Ovary (tissue), 9 donors: ENCODE results near the gene STAT4. TPM values are rescaled to one million over a fixed set of nuclear protein-coding genes. Genes with fewer than 3 reads are reported as not detected.

Experiments used
- DNase-seq, 5 donors: peaks; one replicate each; pipeline ENCODE4 v3.0.0-alpha.2; 2019 to 2020
- H3K27ac ChIP-seq, 2 donors: fragments of 200-600 bp; one replicate each; pipeline versions ENCODE4 v1.5.1 to v1.8.0; 2019 to 2022
- H3K27me3 ChIP-seq: fragments of 200-600 bp; one replicate; pipeline ENCODE4 v1.8.0; 2022
- H3K36me3 ChIP-seq: fragments of 200-600 bp; sonication (generic); one replicate; pipeline ENCODE4 v1.5.1; 2019
- H3K4me1 ChIP-seq: one replicate; pipeline ENCODE4 v1.8.1; 2013; ENCODE audit warnings: mild to moderate bottlenecking, moderate library complexity; ENCODE audit not compliant: insufficient read depth
- H3K4me3 ChIP-seq: fragments of 200-600 bp; sonication (generic); one replicate; pipeline ENCODE4 v1.5.1; 2017
- H3K9me3 ChIP-seq, 2 donors: fragments of 200-600 bp in 1 of 2; sonication (generic) in 1 of 2; one replicate each; pipeline versions ENCODE4 v1.5.1 to v1.8.1; 2013 to 2019; ENCODE audit warnings: mild to moderate bottlenecking in 1 of 2, moderate library complexity in 1 of 2
- CTCF ChIP-seq, 3 donors: fragments of 450-650 bp in 2 of 3; fragments of 200-600 bp in 1 of 3; IDR thresholded peaks; one replicate each; pipeline versions ENCODE4 v1.5.1 to v1.8.0; 2016 to 2022; ENCODE audit warnings: antibody characterized with exemption in 3 of 3, mild to moderate bottlenecking in 1 of 3
- EP300 ChIP-seq: sonication (generic); formaldehyde crosslinking; IDR thresholded peaks from one replicate; pipeline ENCODE4 v1.6.1; 2017; ENCODE audit warnings: antibody characterized with exemption
- POLR2A ChIP-seq: fragments of 450-650 bp; IDR thresholded peaks from one replicate; pipeline ENCODE4 v1.6.1; 2017; ENCODE audit warnings: antibody characterized with exemption, mild to moderate bottlenecking, moderate library complexity
- whole genome bisulfite sequencing, 3 donors: extraction: QIAGEN DNeasy Blood & Tissue Kit in 1 of 3; methylation state at CpG; one replicate each; pipeline versions ENCODE4 v1.1.5 to v1.1.7; 2013 to 2017; 5-methylcytosine and 5-hydroxymethylcytosine counted together
- intact Hi-C, 4 donors: fragments of 100-400 bp; cut with DNase I; formaldehyde crosslinking; loops; one replicate each; pipeline versions ENCODE4 v1.11.0 to v1.15.1; 2022 to 2023
- polyA plus RNA-seq, 2 donors: library from polyadenylated mRNA; stranded (reverse); fragments of 200-250 nt in 1 of 2; fragments of 350-450 nt in 1 of 2; fragmentation: Illumina TruSeq in 1 of 2; extraction: RNeasy Lipid Tissue Mini Kit (QIAGEN cat#74804) in 1 of 2; gene quantifications; one replicate each; pipeline ENCODE4 v1.2.3, GENCODE V29; 2013 to 2014
- total RNA-seq, 7 donors: library from RNA; depleted of rRNA in 2 of 7; stranded (reverse); fragments of >200 nt in 2 of 7; fragmentation: NEBNext Ultra II Directional in 3 of 7; extraction: Animal tissue kit (Norgen Biotek cat#: 25700) in 3 of 7; gene quantifications; one replicate each; pipeline versions ENCODE4 v1.1.0 to v1.2.4, GENCODE V29; 2016 to 2023
- donor health status: DM: no; HTN: no; CAD: no; lungs with moderate emphysema.
- donor health status: DM: no; HTN: no; CAD: no.
- donor health status: Bipolar disorder and iron deficiency.
- donor health status: DM: yes; HTN: yes; CAD: no.
- donor health status: DM: no; HTN: no; CAD: no.
- donor health status: DM: yes; HTN: yes; CAD: no.

The STAT4 gene
- total and polyA plus RNA-seq, 9 donors: 0.52 to 3.6 (median 1.5) TPM

DNA sequence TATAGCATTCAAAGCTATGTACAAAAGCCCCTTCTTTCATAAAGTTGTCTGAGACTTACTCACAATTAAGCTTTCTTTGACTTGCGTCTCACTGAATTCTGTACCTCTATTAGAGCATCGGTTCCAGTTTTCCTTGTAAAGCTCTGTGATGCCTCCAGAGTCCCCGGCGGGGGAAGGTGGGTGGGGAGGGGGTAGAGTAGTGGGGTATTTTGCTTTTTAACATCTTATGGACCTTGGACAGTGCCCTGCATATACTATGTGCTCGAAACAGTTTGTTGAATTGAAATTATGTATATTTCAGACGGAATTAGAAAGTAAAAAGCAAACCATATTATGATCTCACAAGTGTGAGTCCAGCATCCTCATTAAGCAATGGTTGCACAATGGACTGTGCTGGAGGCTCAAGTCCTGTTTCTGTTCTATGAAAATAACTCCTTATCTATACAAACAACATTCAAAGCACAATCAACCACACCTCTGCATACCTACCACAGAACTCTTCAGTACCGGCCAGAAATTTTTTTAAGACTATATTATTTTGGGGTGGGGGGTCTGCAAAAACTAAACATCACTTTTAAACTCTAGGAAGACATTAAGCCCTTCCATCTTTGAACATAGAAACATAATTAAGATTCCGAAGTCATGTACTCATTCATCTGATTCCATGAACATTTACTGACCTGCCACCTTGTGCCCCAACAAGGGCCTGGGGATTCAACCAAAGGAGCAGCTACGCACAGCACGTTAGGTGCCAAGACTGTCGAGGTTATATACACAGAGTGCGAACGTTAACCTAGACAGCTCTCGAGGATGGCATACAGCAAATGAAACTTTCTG is 137.7 kb downstream of the STAT4 start:
- Histone ChIP-seq H3K4me1 (peaks cover 20% of the 10 kb centered on the region), H3K27ac (peak overlapping the region; percentile 43 to 75), H3K9me3 (no peaks in the 10 kb centered on the region), H3K4me3 (peak overlapping the region; percentile 100), H3K36me3 (no peaks in the 10 kb centered on the region), H3K27me3 (no peaks in the 10 kb centered on the region)
- DNase-seq: no peak
- 14 to 22% (median 16%) methylated on average over 14 of the region's 14 CpGs for WGBS, 3 donors
- TF ChIP-seq POLR2A: no peak
- TF ChIP-seq EP300: no peak
- no peak for TF ChIP-seq CTCF (IDR thresholded peaks at IDR 0.05)
- intact Hi-C loops: loop anchor here in 1 of 4 donors (10.0 kb wide), 1 partner anchor 128 kb away; the partner anchor contains the start of gene GLS

- DNase-seq: no peak
- H3K4me1 ChIP-seq: peaks cover 20% of the 10 kb centered on the region
- no peaks in the 10 kb centered on the region for H3K27me3 ChIP-seq
- 92 to 98% (median 97%) methylated on average over 3 of the region's 3 CpGs for WGBS, 3 donors
- H3K36me3 ChIP-seq: no peaks in the 10 kb centered on the region
- H3K4me3 ChIP-seq: peak overlapping the region; percentile 100
- no peak overlapping the region for H3K27ac ChIP-seq
- no peaks in the 10 kb centered on the region for H3K9me3 ChIP-seq
- no peak for TF ChIP-seq POLR2A
- TF ChIP-seq CTCF (IDR thresholded peaks at IDR 0.05): no peak
- no peak for TF ChIP-seq EP300
- intact Hi-C loops: loop anchor here in 1 of 4 donors (10.0 kb wide), 1 partner anchor 128 kb away; the partner anchor contains the start of gene GLS
These were observed 138.4 kb downstream of the STAT4 start for GRCh38 chr2:191012346-191012745.

DNA sequence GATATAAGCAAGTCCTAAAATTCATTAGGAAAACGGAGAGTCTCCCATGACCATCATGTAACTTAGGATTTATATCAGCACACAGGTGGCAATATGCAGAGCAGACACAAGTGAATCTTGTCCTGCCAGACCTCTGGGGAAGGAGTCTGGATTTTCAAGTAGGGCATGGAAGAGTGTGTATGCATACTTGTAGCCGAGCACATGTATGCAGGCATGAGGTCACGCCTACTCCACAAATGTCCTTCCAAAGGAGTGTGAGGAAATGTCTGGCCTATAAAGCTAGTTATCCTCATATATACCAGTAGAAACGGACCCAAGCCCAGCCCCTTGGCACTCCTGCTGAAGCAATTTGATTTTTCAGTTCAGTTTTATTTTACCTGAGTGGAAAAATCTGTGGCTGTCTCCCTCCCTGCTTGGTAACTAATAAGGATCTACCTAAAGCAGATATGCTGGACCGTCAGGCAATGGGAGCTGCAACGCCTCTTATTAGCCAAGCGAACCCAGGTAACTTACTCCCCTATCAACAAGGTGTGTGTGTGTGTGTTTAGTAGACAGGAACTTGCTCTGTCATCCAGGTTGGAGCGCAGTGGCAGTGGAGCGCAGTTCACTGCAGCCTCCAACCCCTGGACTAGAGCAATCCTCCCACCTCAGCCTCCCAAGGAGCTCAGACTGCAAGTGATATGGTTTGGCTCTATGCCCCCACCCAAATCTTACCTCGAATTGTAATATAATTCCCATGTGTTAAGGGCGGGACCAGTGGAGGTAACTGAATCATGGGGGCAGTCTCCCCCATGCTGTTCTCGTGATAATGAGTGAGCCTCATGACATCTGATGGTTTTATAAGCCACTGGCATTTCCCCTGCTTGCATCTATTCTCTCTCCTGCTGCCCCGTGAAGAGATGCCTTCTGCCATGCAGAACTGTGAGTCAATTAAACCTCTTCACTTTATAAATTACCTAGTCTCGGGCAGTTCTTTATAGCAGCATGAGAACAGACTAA is 139.6 kb downstream of the STAT4 start:
- Histone ChIP-seq H3K27me3 (no peaks in the 10 kb centered on the region), H3K36me3 (no peaks in the 10 kb centered on the region), H3K4me1 (peaks cover 20% of the 10 kb centered on the region), H3K27ac (no peak overlapping the region), H3K9me3 (no peaks in the 10 kb centered on the region), H3K4me3 (no peak overlapping the region)
- 80 to 85% (median 83%) methylated on average over 14 of the region's 14 CpGs for WGBS, 3 donors
- no peak for DNase-seq
- intact Hi-C loops: loop anchor here in 1 of 4 donors (10.0 kb wide), 1 partner anchor 126 kb away; the partner anchor contains the start of gene GLS
- no peak for TF ChIP-seq CTCF (IDR thresholded peaks at IDR 0.05)
- no peak for TF ChIP-seq POLR2A
- no peak for TF ChIP-seq EP300
